HG03095 (cell line): ENCODE results near the gene AQP3.
A peak's percentile ranks its signal among the peaks of the same experiment; 100 is the strongest.
"Not testable (repeated sequence)": the region's sequence is repeated elsewhere in the genome, so short reads cannot be mapped to it uniquely, and the experiment has no call there.

ENCODE experiments used
- ATAC-seq: cut with Tn5 transposase; IDR thresholded peaks from one replicate; pipeline ENCODE4 v1.9.1; 2021; ENCODE audit warnings: moderate library complexity; ENCODE audit not compliant: unreplicated experiment

Gene AQP3

GRCh38 chr9:33446946-33447798 lies at the start of gene AQP3:
Gene AQP3 (minus strand): TSS chr9:33447593. CDS start chr9:33447530, 63 bp downstream.
- no peak for ATAC-seq

- ATAC-seq, result not testable (repeated sequence)
Observed at GRCh38 chr9:33493819-33494218, 46.4 kb upstream of the AQP3 start.

GRCh38 chr9:33489066-33489465 lies 41.7 kb upstream of the AQP3 start:
- no peak for ATAC-seq

- not testable (repeated sequence) for ATAC-seq
Observed at GRCh38 chr9:33485312-33485711, 37.9 kb upstream of the AQP3 start.

- ATAC-seq, result no peak
Observed at GRCh38 chr9:33480976-33481375, 33.6 kb upstream of the AQP3 start.

- ATAC-seq, result no peak
Observed at GRCh38 chr9:33480106-33480505, 32.7 kb upstream of the AQP3 start.

- no peak for ATAC-seq
Observed at GRCh38 chr9:33476503-33476902, 29.1 kb upstream of the AQP3 start.

- ATAC-seq, result no peak
Observed at GRCh38 chr9:33475357-33475756, 28.0 kb upstream of the AQP3 start.

GRCh38 chr9:33473643-33474352 lies 26.4 kb upstream of the AQP3 start, which contains the start of gene NOL6:
Gene NOL6 (minus strand): TSS chr9:33473924. CDS start chr9:33473842, 82 bp downstream.
- peak; percentile 99 for ATAC-seq

- ATAC-seq, result no peak
Observed at GRCh38 chr9:33472881-33473615, 25.7 kb upstream of the AQP3 start.

GRCh38 chr9:33472171-33472880 lies 24.9 kb upstream of the AQP3 start:
- no peak for ATAC-seq

GRCh38 chr9:33471361-33471760 lies 24.0 kb upstream of the AQP3 start:
- ATAC-seq, result no peak

GRCh38 chr9:33469891-33470290 lies 22.5 kb upstream of the AQP3 start:
- no peak for ATAC-seq

- no peak for ATAC-seq
Observed at GRCh38 chr9:33468797-33469621, 21.6 kb upstream of the AQP3 start.

GRCh38 chr9:33468215-33468730 lies 20.9 kb upstream of the AQP3 start:
- ATAC-seq, result no peak

GRCh38 chr9:33467526-33467925 lies 20.1 kb upstream of the AQP3 start:
- ATAC-seq, result no peak

GRCh38 chr9:33466565-33467495 lies 19.4 kb upstream of the AQP3 start:
- ATAC-seq, result peak; percentile 56
